NCI-H2171 treated with DMSO at 0.1 percent for 48 hours (cell line): ENCODE data around the gene RNASEH2A.
"Not testable (repeated sequence)": the region's sequence is repeated elsewhere in the genome, so short reads cannot be mapped to it uniquely, and the experiment has no call there.

ENCODE experiments used
- DNase-seq: peaks from one replicate; lab custom pipeline; 2025; lab: John Stamatoyannopoulos, UW

The RNASEH2A gene

DNA sequence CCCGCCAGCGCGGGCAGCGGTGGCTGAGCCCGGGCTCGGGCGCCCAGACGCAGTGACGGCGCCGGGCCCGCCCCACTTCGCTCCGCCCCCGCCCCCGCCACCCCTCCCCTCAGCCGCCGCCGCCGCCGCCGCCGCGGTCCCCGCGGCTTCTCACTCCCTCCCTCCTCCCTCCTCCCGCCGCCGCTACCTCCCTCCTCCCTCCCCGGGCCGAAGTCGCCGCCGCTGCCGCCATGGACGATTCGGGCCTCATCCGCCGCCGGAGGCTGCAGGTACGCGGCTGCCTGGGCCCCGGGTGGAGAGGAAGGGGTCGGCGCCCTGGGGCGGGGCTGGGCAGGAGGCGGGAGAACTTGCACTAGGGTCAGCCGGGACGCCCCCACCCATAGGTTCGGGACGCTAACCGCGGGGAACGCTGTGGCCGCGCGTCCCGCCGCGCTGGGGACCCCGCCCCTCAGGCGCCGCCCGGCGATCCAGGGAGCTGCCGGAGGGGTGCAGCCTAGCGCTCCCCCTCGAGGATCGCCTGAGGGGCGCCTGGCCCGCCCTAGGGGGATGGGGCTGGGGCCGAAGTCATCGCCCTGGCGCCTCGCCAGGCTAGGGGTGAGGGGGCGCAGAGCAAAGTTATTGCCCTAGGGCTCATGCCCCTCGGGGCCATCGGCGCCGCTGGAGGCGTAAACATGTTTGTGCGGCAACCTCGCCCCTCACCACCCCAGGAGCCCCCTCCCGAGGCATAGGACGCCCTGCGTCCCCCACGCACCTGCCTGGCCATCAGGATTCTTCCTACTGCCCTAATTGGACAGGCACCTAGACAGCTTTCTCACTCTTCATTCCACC is 27.6 kb downstream of the RNASEH2A start:
- DNase-seq = peak; percentile 41

DNA sequence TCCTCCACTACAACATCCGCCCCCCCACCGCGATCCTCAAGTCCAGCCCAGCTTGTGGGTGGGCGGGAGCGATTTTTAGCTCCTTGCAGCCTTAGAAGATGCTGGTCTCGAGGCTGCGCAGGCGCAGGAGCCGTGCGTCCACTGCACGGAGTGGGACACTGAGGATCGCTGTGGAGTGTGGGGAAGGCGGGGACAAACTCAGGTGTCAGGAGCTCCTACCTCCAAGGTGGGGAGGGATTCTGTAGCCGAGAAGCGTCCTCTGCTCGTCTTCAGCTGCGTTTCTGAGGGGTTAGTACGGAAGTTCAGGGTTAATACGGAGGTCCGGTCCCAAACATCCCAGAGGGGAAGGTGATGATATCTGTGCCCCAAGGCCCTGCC is 28.2 kb downstream of the RNASEH2A start, which contains the start of gene RTBDN:
RTBDN (minus strand) TSS at position 14 of the 378 bp plus-strand sequence. CDS start 4,600 bp downstream, outside the sequence.
- peak; percentile 27 for DNase-seq

DNA sequence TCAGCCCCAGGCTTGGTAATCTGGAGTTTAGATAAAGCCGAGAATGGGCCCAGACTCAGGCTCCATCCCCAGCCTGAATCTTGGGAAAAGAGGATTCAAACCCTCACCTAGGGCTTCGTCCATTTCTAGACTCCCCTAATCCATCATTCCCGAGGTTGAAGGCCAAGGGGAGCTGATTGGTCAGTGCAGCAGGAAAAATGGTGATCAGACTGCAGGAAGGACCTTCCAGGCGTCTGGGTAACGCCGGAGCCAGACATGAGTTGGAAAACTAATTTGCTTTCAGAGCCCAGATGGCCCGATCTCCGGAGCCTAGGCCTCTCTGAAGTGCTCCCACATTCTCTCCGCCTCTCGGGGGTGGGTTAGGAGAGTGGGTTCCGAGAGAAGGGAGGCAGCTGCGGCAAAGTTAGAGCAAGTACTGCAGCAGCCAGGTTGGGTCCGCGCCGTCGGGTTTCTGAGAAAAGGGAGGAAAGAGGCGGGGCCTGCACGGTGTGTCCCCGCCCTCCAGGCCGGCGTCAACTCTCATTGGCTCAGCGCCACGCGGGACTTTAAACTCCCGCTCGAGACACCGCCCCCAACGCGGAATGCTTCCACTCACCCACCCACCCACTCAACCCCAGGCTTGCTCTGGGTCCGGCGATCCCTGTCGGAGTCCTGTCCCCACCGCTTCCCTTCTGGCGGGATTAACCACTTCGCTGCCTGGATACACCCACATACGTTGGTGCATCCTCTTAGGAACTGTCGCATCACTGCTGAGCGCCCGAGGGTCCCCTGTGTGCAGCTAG is 28.8 kb downstream of the RNASEH2A start:
- DNase-seq = no peak

DNA sequence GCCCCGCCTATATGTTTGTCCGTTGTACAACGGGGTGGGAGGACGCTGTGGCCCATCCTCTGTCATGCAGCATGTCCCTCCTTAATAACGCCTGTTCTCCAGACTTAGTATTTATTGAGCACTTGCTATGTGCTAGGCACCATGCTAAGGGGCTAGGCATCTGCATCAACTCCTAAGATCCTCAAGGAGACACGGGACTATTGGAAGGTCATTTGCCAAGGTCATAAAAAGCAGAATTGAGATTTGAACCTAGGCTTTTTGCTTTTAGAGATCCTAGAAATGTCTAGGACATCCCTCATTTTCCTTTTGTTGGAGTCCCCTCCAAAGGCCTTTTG is 30.1 kb downstream of the RNASEH2A start:
- no peak for DNase-seq

DNA sequence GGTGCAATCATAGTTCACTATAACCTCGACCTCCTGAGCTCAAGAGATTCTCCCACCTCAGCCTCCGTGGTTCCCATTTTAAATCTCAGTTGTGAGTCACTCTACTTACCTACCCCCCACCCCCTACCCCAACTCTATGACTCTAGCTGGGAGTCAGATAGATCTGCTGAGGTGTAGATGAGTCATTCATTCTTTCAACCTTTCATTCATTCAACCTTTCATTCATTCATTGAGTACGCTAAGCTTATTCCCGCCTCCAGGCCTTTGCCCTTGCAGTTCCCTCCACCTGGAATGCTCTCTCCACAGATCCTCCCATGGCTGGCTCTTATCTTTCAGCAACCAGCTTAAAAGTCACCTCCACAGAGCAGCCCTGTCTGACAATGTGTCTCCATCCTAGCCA is 30.8 kb downstream of the RNASEH2A start:
- DNase-seq = no peak

DNA sequence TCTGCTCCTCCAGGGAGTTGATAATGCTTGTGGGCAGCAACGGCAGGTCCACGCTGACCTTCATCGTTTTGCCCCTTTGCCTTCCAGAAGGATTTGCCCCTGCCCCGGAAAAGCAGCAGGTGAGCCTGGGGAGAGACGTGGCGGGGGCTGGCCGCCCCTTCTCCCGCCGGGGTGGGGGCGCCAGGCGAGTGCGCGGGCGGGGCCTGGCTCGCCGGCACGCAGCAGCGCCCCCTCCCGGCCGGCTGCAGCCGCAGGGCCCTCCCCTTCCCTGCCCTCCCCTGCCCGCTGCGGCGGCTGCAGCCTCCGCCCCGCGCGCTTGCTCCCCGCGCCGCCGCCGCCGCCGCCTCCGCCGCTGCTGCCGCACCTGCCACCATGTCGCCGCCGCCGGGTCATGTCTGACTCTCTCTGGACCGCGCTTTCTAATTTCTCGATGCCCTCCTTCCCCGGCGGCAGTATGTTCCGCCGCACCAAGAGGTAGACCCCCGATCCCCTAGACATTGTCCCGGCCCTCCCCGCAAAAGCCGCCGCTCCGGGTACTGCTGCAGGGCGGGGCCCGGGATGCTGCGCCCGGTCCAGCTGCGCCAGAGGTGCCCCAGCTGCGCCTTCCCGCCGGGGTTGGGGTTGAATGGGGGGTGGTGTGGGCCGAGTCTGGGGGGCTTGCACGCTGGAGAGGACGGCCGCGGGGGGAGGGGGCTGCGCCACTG is 31.9 kb downstream of the RNASEH2A start, which contains the start of gene MAST1:
MAST1 (plus strand) TSS at position 334 of the 704 bp plus-strand sequence; CDS start at position 392, 58 bp downstream.
- DNase-seq = peak; percentile 54

DNA sequence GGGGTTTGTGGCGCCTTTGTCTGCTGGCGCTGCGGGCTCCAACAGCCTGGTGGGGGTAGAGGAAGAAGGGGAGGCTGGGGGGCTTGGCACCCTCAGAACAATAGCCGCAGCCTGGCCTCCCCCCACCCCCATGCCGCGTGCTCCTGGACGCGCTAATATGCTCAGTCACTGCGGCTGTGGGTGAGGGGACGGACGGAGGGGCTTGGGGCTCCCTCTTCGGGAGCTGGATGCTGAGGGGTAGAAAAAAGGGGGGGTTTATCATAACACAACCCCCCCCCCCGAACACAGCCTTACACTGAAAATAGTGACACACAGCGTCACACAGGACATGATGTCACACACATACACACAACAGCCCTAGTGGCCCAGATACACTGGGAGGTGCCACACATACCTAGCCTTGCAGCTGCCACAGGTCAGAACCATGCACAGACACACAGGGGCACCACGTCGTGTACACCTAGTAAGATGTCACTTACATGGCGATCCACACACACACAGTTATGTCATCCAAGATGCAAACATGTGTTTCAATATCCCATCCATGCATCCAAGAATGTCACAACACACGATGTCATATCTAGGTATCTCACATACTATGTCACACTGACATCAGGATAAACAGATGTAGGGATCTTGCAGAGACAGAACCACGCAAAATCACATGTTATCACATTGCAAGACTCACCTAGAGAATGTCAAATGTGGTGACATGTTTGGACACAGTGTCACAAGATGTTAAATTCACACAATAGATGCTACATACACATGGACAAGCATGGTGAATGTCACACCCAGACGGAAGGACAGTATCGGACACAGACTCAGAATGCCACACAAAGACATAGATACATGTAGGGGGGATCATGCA is 32.7 kb downstream of the RNASEH2A start:
- peak; percentile 41 for DNase-seq

DNA sequence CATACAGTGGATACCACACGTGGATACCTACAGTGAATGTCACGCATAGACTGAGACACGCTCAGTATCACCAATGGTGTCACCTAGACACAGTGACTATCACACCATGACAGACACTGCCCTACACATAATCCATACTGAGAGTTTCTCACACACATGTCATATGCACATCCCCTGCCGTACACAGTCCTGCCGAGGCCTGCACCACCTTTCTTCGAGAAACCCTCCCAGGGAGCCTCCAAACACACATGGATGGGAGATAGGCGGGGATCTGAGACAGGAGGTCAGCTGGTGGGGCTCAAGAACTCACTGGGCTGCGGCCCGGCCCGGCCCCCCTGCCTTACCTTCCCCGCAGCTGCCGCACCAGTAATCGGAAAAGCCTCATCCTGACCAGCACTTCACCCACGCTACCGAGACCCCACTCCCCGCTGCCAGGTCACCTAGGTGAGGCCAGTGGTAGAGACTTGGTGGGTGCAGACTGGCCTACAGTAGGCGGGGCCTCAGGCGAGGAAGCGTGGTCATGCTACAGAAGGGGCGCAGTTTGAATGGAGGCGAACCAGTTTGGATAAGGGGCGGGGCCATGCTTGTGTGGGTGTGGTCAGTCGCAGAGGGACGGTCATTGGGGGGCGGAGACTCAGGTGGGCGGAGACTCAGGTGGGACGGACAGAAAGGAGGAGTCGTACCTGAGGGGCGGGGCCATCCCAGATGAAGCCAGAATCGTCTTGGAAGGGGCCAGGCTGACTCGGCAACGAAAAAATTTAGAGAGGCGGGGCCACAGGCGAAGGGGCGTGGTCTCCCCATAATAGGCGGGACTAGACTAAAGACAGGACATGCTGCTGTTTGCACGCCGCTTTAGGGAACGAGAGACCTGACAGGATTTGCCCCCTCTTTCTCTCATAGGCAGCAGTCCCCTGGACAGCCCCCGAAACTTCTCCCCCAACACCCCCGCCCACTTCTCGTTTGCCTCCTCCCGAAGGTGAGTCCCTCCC is 34.0 kb downstream of the RNASEH2A start:
- DNase-seq = peak; percentile 91

DNA sequence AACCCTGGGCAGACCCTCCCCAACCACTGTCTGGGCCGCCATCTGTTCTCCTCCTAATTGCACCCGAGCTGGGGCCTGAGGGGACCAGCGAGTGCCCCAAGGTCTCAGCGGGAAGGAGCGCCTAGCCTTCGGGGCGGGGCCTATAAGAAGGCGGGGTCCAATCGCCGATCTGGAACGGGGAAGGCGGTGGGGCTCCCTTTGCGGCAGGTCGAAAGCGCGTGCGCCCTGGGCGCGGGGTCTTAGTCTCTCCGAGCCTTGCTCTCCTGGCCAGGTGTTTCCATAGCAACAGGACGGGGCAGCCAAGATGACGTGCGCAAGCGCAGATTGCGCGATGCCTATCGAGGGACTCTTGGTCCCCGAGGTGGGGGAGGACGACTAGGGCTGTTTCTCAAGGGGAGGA is 34.7 kb downstream of the RNASEH2A start:
- DNase-seq = peak; percentile 96

DNA sequence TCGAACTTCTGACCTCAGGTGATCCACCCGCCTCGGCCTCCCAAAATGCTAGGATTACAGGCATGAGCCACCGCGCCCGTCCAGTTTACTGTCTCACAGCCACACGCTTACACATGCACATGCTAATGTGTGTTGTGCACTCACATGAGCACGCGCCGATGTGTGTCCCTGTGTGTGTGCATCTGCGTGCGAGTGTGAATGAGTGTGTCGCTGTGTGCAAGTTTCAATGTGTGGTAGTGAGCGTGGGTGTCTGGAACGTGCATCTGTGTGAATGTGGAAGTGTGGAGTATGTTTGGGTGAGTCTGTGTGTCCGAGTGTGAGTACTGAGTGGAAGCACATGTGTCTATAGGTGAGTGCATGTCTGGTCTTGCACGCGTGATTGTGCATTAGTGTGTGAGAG is 36.1 kb downstream of the RNASEH2A start:
- no peak for DNase-seq

DNA sequence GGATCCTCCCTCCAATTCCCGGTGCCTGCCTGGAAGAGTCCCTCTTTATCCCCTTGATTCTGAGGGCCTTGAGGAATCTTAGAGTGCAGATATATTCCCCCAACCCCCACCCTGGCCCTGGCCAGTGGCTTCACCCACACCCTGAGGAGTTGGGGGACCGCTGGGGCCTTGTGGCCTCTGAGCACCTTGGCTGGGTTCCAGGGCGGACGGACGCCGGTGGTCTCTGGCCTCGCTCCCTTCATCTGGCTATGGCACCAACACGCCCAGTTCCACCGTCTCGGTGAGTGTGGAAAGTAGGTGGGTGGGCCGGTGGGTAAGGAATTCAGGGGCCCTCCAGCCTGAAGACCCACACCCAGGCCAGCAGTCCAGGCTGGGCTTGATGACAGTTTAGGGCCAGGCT is 36.9 kb downstream of the RNASEH2A start:
- no peak for DNase-seq

DNA sequence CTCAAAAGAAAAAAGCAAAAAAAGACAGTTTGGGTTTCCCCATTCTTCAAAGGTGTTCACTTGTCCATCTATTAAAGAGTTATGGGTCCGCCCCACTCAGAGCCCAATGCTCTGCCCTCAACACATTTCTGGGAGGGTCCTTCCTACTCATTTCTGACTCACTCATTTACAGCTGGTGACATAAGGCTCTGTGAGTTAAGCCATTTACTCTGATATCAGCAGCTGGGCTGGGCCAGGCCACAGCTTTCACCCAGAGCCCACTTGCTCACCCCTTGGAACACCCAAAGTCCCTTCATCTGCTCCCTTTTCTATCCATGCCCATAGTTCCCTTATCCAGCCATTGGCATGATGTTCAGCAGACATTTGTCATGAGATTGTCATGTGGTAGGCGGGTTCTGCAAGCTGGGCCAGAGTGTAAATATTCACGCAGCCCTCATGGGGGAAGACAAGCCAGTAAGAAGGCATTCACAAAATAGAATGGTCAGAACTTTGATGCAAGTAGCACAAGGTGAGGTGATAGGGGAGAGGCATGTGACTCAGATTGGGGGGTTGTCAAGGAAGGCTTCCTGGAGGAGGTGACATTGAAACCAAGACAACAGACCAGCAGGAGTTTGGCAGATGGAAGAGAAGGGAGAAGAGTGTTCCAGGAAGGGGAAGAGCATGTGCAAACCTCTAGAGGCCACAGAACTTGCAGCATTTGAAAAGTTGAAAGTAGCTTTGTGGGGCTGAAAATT is 37.8 kb downstream of the RNASEH2A start:
- DNase-seq = no peak

DNA sequence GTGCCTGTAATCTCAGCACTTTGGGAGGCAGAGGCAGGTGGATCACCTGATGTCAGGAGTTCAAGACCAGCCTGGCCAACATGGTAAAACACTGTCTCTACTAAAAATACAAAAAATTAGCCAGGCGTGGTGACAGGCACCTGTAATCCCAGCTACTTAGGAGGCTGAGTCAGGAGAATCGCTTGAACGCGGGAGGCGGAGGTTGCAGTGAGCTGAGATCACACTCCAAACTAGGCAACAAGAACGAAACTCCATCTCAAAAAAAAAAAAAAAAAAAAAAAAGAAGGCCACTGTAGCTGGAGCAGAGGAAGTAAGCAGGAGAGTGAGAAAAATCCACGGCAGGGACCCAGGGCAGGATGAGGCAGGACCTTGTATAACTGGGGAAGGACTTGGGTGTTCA is 40.2 kb downstream of the RNASEH2A start:
- DNase-seq = not testable (repeated sequence)

DNA sequence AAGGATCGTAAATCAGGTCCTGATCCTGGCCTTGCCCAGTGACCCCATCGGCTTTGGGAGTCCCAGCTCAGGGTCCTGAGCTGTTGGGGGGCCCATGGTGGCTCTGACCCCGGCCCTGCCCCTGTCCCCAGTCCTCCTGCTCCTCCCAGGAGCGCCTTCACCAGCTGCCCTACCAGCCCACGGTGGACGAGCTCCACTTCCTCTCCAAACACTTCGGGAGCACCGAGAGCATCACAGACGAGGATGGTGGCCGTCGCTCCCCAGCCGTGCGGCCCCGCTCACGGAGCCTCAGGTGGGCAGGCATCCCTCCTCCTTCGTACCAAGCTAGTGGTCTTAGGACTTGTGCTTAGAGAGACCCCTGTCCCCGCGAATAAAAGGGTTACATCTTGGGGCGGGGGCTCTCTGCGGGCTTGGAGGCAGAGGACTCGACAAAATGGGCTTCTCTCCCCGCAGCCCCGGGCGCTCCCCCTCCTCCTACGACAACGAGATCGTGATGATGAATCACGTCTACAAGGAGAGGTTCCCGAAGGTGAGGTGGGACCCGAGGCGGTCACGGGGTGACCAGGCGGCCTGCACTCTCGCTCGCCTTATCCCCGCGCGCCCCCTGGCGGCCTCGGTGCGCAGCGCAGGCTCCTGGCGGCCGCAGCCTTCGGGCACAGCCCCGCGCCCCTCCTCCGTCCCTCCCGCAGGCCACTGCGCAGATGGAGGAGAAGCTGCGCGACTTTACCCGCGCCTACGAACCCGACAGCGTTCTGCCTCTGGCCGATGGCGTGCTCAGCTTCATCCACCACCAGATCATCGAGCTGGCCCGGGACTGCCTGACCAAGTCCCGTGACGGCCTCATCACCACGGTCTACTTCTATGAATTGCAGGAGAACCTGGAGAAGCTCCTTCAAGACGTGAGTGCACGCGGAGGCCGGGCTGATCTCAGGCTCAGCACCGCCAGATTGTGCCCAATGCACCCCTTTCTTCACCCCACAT is 41.1 kb downstream of the RNASEH2A start:
- DNase-seq = peak; percentile 73

DNA sequence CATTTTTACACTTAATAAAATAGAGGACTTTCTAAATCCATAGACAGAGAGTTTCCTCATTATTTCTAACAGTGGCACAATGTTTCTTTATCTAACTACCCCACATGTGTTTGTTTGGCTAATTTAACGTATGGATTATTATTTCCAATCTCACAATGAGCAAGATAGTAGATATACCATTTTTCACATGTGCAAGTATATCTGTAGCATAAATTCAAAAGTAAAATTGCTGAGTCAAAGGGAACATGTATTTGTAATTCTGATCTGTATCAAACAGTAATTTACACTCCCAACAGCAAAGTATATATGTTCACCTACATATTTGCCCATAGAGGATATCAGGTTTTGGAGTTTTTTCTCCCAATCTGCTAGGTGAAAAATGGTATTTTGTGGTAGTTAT is 50.3 kb downstream of the RNASEH2A start:
- DNase-seq = no peak

DNA sequence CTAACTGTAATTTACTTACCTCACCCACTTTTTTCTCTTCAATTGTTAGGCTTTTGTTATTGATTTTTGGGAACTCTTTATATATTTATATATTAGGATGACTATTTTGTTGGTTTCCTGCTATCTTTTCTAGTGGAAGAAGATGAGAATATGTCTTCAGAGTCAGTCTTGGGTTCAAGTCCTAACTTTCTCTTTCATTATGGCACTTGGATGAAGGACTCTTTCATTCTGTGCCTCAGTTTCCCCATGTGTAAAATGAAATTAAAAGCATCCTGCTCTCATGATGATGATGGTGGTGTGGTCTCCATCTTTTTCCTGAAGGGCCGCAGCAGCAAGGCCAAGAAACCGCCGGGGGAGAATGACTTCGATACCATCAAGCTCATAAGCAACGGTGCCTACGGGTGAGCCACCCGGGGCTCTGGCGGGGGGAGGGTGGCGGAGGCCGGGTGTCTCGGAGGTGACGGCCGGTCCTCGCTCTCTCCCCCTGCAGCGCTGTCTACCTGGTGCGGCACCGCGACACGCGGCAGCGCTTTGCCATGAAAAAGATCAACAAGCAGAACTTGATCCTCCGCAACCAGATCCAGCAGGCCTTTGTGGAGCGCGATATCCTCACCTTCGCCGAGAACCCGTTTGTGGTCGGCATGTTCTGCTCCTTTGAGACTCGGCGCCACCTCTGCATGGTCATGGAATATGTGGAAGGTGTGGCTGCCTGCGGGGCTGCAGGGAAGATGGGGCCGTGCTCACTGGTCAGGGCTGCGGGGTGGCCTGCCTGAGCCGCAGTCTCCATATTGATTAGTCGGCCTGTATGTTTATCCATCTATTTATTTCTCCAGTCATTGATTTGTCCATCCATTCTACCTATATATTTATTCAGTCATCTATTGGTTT is 51.9 kb downstream of the RNASEH2A start:
- DNase-seq = no peak

DNA sequence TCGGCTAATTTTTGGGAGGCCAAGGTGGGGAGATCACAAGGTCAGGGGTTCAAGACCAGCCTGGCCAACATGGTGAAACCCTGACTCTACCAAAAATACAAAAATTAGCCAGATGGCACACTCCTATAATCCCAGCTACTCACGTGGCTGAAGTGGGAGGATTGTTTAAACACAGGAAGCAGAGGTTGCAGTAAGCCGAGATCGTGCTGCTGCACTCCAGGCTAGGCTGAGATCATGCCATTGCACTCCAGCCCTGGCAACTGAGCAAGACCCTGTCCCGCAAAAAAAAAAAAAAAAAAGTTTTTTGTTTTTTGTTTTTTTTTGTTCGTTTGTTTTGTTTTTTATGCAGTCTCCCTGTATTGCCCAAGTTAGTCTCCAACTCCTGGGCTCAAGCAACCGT is 53.2 kb downstream of the RNASEH2A start:
- DNase-seq = peak; percentile 22
